GM12891 (cell line): ENCODE results near the gene UGT2A3.

ENCODE experiments used
- POLR2A ChIP-seq: IDR thresholded peaks from 2 replicates; pipeline ENCODE4 v1.6.1; 2011; ENCODE audit warnings: low read depth, low read length, control low read depth
- POLR2AphosphoS5 ChIP-seq: IDR thresholded peaks from 2 replicates; pipeline ENCODE4 v1.6.1; 2011; ENCODE audit warnings: low read depth, low read length, control low read depth
- SPI1 ChIP-seq: IDR thresholded peaks from 2 replicates; pipeline ENCODE4 v1.6.1; 2011; ENCODE audit warnings: low read depth, low read length, control low read depth
- TAF1 ChIP-seq: IDR thresholded peaks from 2 replicates; pipeline ENCODE4 v1.6.1; 2011; ENCODE audit warnings: low read depth, low read length, control low read depth

DNA sequence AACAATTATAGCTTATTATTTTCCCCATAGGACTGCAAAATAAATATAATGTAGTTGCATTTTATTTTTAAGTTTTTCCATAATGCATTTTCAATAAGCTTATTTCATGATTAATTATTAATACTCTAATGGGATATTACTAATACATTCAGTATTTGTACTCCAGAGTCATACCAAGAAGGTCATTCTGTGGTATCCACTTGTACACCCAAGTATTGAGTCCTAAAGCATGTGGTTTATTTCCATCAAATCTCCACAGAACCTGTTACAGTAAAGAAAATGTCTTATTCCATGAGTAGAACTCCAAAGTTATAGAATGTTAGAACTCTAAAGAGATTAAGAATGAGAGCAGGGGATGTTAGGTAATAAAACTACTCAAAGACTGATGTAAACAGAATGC lies 30.6 kb downstream of the UGT2A3 start:
- TF ChIP-seq POLR2AphosphoS5 (no peak), POLR2A (no peak), SPI1 (no peak), TAF1 (no peak)
